Gastroesophageal sphincter (tissue), 4 donors: ENCODE measurements around the gene KIF20B. TPM values are rescaled to one million over a fixed set of nuclear protein-coding genes. Genes with fewer than 3 reads are reported as not detected.

ENCODE experiments used
- ATAC-seq: fragments of 150-250 bp; one replicate; pipeline ENCODE4 v1.9.1; 2016; ENCODE audit warnings: mild to moderate bottlenecking, moderate library complexity
- H3K27ac ChIP-seq, 4 donors: fragments of 200-600 bp; sonication (generic) in 3 of 4; 1 replicate in 3 of 4; 2 replicates in 1 of 4; pipeline ENCODE4 v1.5.1; 2016 to 2019
- H3K27me3 ChIP-seq: fragments of 200-600 bp; sonication (generic); one replicate; pipeline ENCODE4 v1.5.1; 2019
- H3K36me3 ChIP-seq, 2 donors: fragments of 200-600 bp; sonication (generic); one replicate each; pipeline ENCODE4 v1.5.1; 2019; ENCODE audit warnings: control low read depth in 1 of 2
- H3K4me1 ChIP-seq, 3 donors: fragments of 200-600 bp; sonication (generic); 1 replicate in 2 of 3; 2 replicates in 1 of 3; pipeline ENCODE4 v1.5.1; 2016 to 2019; ENCODE audit warnings: control low read depth in 2 of 3
- H3K4me3 ChIP-seq, 2 donors: fragments of 200-600 bp; sonication (generic); one replicate each; pipeline ENCODE4 v1.5.1; 2019; ENCODE audit warnings: mild to moderate bottlenecking in 1 of 2, moderate library complexity in 1 of 2
- H3K9me3 ChIP-seq, 3 donors: fragments of 200-600 bp; sonication (generic); one replicate each; pipeline ENCODE4 v1.5.1; 2017 to 2019; ENCODE audit warnings: control low read depth in 2 of 3
- CTCF ChIP-seq, 4 experiments: fragments of 200-600 bp in 2 of 4; fragments of 450-650 bp in 2 of 4; sonication (generic) in 1 of 4; IDR thresholded peaks; one replicate each; pipeline ENCODE4 v1.5.1; 2017 to 2019; ENCODE audit warnings: antibody characterized with exemption in 4 of 4, mild to moderate bottlenecking in 2 of 4, moderate library complexity in 2 of 4
- EP300 ChIP-seq: sonication (generic); formaldehyde crosslinking; IDR thresholded peaks from one replicate; pipeline ENCODE4 v1.6.1; 2017; ENCODE audit warnings: antibody characterized with exemption, mild to moderate bottlenecking
- POLR2A ChIP-seq, 2 donors: fragments of 450-650 bp; IDR thresholded peaks; one replicate each; pipeline ENCODE4 v1.6.1; 2017; ENCODE audit warnings: antibody characterized with exemption in 2 of 2, mild to moderate bottlenecking in 2 of 2, moderate library complexity in 1 of 2
- POLR2AphosphoS5 ChIP-seq: sonication (generic); formaldehyde crosslinking; IDR thresholded peaks from one replicate; pipeline ENCODE4 v1.6.1; 2017; ENCODE audit warnings: antibody characterized with exemption
- WGBS, 2 donors: methylation state at CpG; one replicate each; pipeline ENCODE4 v1.1.5; 2018; ENCODE audit warnings: low coverage in 1 of 2; 5-methylcytosine and 5-hydroxymethylcytosine counted together
- total RNA-seq, 4 donors: library from RNA; depleted of rRNA; stranded (reverse); fragments of >200 nt; gene quantifications; one replicate each; pipeline ENCODE4 v1.1.0, GENCODE V29; 2016

The KIF20B gene
- total RNA-seq, 4 donors from 2014 or later: 2.4 to 3.0 (median 2.9) TPM

GRCh38 chr10:89669985-89670384, 31.4 kb upstream of the KIF20B start:
- WGBS, 2 donors: 64 to 80% methylated on average over 1 of the region's 1 CpG
- TF ChIP-seq CTCF (IDR thresholded peaks at IDR 0.05) (no peak), POLR2A (IDR thresholded peaks at IDR 0.05) (no peak), EP300 (no peak), POLR2AphosphoS5 (no peak)
- H3K9me3 ChIP-seq: no peaks in the 10 kb centered on the region

GRCh38 chr10:89670926-89671325, 30.5 kb upstream of the KIF20B start:
- Histone ChIP-seq H3K4me3 (no peak overlapping the region), H3K27me3 (no peaks in the 10 kb centered on the region), H3K9me3 (no peaks in the 10 kb centered on the region), H3K4me1 (no peaks in the 10 kb centered on the region), H3K27ac (no peak overlapping the region), H3K36me3 (no peaks in the 10 kb centered on the region)
- WGBS, 2 donors: 67 to 100% methylated on average over 1 of the region's 1 CpG
- no peak for ATAC-seq
- TF ChIP-seq POLR2AphosphoS5 (no peak), EP300 (no peak), POLR2A (IDR thresholded peaks at IDR 0.05) (no peak), CTCF (IDR thresholded peaks at IDR 0.05) (no peak)

More at GRCh38 chr10:89669985-89670384, 31.4 kb upstream of the KIF20B start:
- ATAC-seq: no peak
- no peaks in the 10 kb centered on the region for H3K36me3 ChIP-seq
- no peaks in the 10 kb centered on the region for H3K4me1 ChIP-seq
- H3K27me3 ChIP-seq: no peaks in the 10 kb centered on the region
- H3K27ac ChIP-seq: no peak overlapping the region
- H3K4me3 ChIP-seq: no peak overlapping the region

- Histone ChIP-seq H3K27ac (no peak overlapping the region), H3K4me1 (no peaks in the 10 kb centered on the region), H3K27me3 (peaks cover 3% of the 10 kb centered on the region), H3K4me3 (no peak overlapping the region), H3K36me3 (no peaks in the 10 kb centered on the region), H3K9me3 (no peaks in the 10 kb centered on the region)
- TF ChIP-seq POLR2A (IDR thresholded peaks at IDR 0.05) (no peak), POLR2AphosphoS5 (no peak), EP300 (no peak), CTCF (IDR thresholded peaks at IDR 0.05) (no peak)
- no peak for ATAC-seq
Observed at GRCh38 chr10:89677341-89677740, 24.0 kb upstream of the KIF20B start.

- H3K27me3 ChIP-seq: peaks cover 3% of the 10 kb centered on the region
- ATAC-seq: no peak
- TF ChIP-seq CTCF (IDR thresholded peaks at IDR 0.05) (no peak), EP300 (no peak), POLR2AphosphoS5 (no peak), POLR2A (IDR thresholded peaks at IDR 0.05) (no peak)
Observed at GRCh38 chr10:89679986-89680385, 21.4 kb upstream of the KIF20B start.

GRCh38 chr10:89683883-89684282, 17.5 kb upstream of the KIF20B start:
- 48 to 61% methylated on average over 3 to 4 of the region's 5 CpGs for WGBS, 2 donors
- no peak for TF ChIP-seq POLR2AphosphoS5
- TF ChIP-seq POLR2A (IDR thresholded peaks at IDR 0.05): no peak
- TF ChIP-seq EP300: no peak
- no peak for TF ChIP-seq CTCF (IDR thresholded peaks at IDR 0.05)
- peaks cover 3% of the 10 kb centered on the region for H3K27me3 ChIP-seq
- H3K36me3 ChIP-seq: no peaks in the 10 kb centered on the region
- H3K4me3 ChIP-seq: no peak overlapping the region
- H3K9me3 ChIP-seq: no peaks in the 10 kb centered on the region
- ATAC-seq: no peak
- no peaks in the 10 kb centered on the region for H3K4me1 ChIP-seq
- H3K27ac ChIP-seq: no peak overlapping the region

More at GRCh38 chr10:89679986-89680385, 21.4 kb upstream of the KIF20B start:
- Histone ChIP-seq H3K4me1 (no peaks in the 10 kb centered on the region), H3K4me3 (no peak overlapping the region), H3K9me3 (no peaks in the 10 kb centered on the region), H3K27ac (no peak overlapping the region), H3K36me3 (no peaks in the 10 kb centered on the region)
- WGBS, 2 donors: 91 to 100% methylated on average over 1 to 3 of the region's 3 CpGs
